CD4-positive, alpha-beta T cell treated with Interleukin-10 for 1 hour (primary cell): Measurements from ENCODE around the gene MTCH1.

Experiments used
- DNase-seq: peaks from one replicate; pipeline ENCODE4 v3.0.0-alpha.2; 2020

The MTCH1 gene, protein sequence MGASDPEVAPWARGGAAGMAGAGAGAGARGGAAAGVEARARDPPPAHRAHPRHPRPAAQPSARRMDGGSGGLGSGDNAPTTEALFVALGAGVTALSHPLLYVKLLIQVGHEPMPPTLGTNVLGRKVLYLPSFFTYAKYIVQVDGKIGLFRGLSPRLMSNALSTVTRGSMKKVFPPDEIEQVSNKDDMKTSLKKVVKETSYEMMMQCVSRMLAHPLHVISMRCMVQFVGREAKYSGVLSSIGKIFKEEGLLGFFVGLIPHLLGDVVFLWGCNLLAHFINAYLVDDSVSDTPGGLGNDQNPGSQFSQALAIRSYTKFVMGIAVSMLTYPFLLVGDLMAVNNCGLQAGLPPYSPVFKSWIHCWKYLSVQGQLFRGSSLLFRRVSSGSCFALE

DNA sequence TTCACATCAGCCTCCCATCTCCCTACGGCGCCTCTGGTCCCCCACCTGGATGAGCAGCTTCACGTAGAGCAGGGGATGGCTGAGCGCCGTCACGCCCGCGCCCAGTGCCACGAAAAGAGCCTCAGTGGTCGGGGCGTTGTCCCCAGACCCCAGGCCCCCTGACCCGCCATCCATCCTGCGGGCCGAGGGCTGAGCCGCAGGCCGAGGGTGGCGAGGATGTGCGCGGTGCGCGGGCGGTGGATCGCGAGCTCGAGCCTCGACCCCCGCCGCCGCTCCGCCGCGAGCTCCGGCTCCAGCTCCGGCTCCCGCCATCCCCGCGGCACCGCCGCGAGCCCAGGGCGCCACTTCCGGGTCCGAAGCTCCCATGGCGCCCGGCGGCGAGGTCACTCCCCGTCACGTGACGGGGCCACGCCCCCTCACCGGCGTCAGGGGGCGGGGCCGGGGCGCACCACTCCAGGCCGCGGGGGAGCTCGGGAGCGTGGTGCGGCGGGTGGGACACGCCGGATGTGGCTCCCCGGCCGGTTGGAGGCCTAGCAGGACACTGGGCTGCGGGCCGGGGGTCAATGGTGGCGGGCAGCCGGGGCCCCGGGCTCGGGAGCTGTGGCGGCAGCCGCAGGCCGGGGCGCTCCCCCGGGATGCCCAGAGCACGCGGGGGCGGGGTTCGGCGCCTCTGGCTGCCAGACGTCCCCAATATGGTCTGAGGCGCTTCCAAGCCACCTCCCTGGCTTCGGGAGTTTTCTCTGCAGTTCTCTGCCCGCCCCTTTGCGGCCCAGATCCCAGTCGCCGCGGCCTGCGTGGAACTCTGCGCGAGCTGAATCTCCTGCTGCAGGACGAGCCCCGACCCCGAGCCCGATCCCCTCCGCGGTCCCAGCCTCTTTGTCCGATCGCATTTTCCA is at the start of gene MTCH1:
Gene MTCH1 (minus strand): TSS at position 389 of the 896 bp plus-strand sequence. CDS start 23 bp downstream, at position 366.
- DNase-seq: peak; percentile 90

DNA sequence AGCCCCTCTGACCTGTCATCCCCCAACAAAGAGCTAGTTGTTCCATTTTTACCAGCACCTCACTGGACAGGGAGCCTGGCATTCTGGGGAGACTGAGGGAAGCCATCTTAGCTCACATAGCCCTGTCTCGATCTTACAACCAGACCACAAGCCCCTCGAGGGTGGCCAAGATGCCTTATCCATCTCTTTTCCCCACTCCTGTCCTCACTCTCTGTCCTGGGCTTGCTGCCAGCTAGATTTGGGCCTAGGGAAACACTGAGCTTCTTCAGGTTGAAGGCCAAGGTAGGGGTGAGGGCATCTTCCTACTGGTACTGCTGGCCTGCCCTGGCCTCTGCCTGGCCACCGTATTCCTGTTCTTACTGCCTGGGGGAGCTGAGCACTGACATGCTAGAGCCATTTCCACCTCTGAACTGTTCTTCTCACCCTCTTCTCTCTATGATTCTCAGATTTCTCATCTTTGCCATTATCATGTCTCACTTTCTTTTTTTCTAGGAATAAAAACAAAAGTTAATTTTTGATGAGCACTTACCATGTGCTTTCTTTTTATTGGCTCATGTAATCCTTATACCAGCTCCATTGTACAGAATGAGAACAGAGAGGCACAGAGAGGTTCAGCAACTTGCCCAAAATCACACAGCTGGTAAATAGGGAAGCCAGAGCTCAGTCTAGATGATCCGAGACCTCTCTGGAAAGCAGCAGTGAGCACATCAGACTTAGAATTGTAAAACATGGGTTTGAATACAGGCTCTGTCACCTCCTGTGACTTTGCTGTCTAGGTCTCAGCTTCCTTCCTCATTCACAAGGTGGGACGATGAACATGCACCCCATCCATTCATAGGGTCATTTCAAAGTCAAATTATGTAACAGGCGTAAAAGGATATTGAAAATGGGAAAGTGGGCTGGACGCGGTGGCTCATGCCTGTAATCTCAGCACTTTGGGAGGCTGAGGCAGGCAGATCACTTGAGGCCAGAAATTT is 48.1 kb upstream of the MTCH1 start:
- no peak for DNase-seq

DNA sequence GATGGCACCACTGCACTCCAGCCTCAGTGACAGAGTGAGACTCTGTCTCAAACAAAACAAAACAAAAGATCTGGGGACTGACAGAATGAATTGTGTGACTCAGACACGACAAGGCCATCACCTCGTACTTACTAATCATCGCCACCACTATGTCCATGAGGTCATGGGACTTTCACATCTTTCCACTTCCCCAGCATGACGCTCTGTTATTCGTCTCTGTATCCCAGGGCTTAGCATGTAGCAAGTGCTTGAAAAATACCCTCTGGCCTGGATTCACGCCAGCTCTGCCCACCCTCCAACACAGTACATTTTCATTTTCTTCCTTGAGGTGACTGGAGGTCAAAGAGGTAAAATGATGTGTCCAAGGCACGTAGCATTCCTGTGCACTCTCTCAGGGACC is 47.3 kb upstream of the MTCH1 start:
- DNase-seq: peak; percentile 11

DNA sequence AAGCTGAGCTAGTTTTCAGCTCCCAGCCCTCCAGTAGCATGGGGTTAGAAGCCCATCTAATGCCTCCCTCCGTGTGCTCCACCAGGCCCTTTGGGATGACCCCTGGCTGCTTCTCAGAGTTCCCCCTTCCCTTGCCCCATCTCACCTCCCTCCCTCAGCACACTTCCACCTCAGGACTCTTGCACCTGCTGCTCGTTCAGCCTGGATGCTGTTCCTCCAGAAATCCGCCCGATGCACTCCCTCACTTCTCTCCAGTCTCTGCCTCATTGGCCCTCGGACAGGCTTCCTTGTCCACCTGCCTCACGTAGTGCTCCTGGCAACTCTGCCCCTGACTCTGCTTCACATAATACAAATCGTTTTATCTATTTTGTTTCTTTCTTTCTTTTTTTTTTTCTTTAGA is 46.2 kb upstream of the MTCH1 start:
- no peak for DNase-seq

DNA sequence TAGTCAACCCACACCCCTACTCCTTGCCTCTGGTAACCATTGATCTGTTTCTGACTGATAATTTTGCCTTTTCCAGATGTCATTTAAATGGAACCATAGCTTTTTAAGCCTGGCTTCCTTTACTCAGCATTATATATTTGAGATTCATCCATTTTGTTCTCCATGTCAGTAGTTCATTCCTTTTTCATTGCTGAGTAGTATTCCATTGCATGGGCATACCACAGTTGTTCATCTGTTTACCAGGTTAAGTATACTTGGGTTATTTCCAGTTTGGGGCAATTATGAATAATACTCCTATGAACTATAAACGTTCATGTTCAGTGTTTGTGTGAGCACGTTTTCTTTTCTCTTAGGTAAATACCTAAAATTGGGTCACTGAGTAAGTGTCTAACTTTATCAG is 44.6 kb upstream of the MTCH1 start:
- DNase-seq: no peak

DNA sequence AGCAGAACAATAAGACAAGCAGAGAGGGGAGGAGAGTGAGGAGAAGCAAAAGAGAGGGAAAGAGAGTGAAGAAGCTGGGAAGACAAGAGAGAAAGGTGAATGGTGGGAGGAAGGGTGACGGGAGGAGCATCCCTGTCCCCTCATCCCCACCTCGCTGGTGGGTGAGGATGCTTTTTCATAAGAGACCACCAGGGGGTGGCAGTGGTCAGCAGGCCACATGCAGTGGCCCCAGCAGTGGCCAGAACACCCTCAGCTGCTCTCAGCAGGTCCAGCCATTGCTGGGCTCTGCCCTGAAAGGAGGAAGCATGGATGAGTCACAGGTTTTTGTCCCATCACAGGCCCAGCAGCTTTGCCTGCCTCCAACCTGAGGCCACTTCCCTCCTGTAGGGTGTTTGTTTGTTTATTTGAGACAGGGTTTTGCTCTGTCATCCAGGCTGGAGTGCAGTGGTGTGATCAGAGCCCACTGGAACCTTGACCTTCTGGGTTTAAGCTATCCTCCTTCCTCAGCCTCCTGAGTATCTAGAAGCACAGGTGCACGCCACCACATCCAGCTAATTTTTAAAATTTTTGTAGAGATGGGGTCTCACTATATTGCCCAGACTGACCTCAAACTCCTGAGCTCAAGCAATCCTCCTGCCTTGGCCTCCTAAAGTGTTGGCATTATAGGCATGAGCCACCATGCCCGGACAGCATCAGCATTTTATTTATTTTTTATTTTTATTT is 43.4 kb upstream of the MTCH1 start:
- peak; percentile 66 for DNase-seq

DNA sequence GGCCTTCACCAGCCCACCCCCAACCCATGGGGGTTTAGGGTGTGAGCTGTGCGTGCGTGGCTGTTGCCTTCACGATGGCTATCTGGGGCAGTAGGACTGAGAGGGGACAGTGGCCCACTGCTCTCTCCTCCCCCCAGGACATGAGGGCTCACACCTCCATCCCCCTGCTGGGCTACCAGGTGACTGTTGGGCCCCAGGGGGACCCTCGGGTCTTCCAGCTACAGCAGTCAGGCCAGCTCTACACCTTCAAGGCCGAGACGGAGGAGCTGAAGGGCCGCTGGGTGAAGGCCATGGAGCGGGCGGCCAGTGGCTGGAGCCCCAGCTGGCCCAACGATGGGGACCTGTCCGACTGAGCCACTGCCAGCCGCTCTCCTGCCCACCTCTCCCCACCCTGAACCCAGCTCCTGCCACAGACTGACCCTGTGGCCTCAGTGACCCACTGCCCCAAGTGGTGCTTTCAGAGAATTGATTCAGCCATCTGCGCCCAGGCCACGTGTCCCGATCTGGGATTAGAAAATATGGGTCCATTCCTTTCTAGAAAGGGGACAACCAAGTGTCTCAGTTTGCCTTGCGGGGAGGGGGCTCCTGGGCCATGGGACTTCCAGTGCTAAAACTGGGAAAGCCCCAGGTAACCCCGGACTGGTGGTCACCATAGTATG is 41.9 kb upstream of the MTCH1 start:
- DNase-seq: no peak

DNA sequence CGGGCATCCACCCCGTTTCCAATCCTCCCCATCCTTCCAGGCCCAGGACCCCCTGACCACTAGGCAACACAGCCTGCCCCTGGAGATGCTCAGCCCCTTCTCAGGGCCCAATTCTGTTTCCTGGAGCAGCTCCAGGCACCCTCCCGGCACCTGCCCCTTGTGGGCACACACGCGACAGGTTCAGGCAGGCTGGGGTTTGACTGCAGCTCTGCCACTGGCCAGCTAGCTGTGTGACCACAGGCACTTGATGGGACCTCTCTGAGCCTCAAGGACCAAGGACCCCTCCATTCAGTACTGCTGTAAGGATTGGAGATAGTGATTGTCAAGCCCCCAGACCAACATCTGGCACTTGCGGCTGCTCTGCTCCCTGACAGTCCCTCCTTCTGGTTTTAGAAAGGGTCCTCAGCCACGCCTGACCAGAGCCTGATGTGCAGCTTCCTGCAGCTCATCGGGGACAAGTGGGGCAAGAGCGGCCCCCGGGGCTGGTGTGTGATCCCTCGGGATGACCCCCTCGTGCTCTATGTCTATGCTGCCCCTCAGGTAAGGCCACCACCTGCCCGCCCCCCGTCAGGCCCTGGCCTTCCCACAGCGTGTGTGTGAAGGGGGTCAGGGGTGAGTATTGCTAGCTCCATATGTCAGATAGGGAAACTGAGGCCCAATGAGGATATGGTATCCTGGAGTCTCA is 41.2 kb upstream of the MTCH1 start:
- no peak for DNase-seq

DNA sequence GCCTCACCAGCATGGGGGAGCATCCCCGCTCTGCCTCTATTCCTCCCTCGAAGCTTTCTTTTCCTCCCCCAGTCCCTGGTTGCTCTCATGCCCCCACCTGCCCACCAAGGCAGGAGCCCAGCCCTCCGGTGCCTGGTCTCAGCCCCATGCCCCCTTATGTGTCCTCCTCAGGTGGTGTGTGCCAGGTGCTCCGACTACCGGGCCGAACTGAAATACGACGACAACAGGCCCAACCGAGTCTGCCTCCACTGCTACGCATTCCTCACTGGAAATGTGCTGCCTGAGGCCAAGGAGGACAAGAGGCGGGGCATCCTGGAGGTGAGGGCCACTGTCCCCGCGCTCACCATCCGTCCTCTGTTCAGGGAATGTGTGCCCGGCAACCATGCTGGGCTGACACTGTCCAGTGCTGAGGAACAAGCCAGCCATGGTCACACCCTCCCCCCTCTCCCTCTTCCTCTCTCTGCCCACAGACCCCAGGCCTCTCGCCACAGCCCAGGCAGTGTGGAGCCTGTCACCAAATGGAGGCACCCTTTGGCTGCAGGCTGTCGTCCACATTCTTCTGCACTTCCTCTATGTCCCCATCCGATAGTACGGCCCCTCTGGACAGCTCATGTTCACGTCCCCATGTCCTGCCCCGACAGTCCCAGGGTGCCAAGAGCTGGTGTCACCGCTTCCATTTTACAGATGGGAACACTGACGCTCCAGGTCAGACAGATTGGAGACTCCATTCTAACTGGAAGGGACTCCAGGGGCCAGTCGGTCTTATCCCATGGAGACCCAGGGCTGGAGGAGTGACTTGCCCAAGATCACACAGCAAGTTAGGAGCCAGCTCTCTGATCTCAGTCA is 39.8 kb upstream of the MTCH1 start:
- DNase-seq: no peak

DNA sequence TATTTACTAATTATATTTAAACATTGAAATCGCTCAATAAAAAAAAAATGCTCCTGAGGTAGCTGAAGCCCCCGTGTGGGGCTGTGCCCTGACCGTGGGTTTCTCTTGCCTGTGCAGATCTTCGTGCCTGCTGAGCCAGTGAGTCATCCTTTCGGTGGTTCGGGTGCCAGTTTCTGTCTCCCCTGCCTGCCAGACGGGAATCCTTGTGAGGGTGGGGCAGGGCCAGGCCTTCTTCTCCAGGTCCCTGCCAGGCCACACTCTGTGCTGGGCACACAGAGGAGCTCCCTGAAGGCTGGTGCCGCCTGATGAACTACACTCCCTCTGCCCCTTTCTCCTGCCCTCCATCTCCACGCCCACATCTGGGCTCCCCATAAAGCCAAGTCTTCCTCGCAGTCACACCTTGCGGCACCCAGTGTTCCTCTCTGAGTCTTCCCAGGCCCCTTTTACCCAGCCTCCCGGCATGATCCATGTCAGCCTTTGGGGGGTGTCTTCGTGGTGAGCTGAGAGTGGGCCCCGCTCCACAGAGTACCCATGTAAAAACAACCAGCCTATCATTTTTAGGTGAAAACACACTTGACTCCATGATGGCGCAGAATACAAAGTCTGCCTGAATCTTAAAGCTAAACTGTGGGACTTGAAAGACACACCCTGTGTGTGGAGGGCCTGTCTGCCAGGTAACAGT is 38.8 kb upstream of the MTCH1 start:
- no peak for DNase-seq

DNA sequence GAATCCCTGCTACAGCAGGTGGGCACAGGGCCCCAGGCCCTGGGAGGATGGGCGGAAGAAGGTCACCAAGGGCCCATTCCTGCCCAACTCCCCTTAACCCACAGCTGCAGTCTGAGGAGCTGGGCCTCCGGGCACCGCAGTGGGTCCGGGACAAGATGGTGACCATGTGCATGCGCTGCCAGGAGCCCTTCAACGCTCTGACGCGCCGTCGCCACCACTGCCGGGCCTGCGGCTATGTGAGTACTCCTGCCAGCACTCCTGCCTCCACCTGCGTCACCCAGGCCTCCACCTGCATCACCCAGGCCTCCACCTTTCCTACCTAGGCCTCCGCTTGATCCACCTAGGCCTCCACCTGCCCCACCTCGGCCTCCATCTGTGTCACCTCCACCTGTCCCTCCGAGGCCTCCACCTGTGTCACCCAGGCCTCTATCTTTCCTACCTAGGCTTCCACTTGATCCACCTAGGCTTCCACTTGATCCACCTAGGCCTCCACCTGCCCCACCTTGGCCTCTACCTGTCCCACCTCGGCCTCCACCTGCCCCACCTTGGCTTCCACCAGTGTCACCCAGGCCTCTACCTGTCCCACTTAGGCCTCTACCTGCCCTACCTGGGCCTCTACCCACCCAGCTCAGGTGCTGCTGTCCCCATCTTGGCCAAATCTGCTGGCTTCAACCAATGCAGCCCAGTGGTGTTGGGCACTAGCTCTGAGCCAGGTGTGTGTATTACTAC is 36.3 kb upstream of the MTCH1 start:
- DNase-seq: no peak

DNA sequence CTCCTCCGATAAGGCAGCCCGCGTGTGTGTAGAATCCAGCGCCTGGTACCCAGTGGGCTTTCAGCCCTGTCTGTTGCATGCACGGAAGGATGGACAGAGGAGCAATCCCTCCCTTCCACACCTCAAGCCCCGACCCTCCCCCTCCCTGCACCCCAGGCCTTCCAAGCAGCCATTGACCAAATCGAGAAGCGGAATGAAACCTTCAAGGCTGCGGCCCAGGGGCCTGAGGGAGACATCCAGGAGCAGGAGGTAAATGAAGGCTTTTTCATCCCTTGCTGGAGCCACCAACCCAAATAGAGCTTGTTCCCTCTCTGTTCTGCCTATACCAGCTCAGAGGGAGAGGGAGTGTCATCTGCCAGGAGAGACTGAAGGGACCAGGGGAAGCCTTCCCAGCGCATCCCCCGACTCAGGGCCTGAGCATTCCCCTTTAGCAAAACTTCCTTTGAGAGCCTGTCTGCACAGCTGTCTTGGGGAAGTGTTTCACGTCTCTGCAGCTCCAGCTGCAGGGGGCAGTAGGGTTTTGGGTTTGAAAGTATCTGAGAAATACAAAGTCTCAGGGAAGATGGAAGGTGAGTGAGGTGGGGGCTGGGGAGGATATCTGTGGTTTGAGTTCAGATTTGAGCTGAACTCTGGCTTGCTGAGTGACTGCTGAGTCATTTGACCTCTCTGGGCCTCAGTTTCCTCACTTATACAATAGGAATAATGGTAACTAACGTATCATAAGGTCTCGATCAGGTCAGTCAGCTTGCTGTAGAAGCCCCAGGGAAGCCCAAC is 35.5 kb upstream of the MTCH1 start:
- DNase-seq: peak; percentile 84

DNA sequence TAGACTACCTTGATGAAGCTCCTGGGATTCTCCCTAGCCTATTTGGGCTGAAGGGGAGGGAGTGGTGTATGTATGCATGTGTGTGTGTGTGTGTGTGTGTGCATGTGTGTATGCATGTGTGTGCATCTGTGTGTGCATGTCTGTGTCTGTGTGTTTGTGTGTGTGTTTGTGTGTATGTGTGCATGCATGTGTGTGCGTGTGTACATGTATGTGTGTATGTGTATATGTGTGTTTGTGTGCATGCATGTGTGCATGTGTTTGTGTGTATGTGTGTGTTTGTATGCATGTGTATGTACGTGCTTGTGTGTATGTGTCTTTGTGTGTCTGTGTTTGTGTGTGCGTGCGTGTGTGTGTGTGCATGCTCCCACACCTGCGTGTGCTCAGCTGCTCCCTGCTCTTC is 34.8 kb upstream of the MTCH1 start:
- DNase-seq: no peak

DNA sequence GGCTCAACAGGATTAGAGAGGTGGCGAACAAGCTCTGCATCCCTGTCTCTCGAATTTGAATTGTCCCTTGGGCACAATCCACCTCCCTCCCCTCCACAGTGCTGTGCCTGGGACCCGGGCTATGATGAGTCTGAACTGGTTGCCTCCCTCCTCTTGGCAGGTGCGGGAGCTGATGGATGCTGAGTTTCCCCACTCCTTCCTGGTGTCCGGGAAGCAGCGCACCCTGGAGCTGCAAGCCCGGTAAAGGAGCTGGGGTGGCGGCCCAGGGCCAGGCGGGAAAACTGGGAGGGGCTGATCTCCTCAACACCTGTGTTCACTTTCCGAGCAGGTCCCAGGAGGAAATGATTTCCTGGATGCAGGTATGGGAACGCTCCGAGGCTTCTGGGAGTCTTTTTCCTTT is 34.4 kb upstream of the MTCH1 start:
- no peak for DNase-seq

DNA sequence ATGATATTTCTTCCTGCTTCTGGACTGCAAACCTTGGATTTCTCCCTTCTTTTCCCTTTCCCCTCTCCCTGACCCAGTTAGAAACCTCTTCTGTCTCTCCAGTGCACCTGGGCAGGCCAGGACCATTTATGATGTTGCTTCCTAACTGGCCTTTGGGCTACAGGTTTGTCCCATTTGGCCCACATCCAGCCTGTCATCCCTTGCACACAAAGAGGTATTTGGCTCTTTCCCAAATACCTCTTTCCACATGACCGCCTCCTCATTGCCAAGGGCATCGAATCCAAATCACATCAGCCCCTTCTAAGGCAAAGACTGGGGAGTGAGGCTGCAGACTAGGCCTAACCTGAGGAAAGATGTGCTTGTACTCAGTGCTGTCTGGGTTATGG is 33.1 kb upstream of the MTCH1 start:
- no peak for DNase-seq

DNA sequence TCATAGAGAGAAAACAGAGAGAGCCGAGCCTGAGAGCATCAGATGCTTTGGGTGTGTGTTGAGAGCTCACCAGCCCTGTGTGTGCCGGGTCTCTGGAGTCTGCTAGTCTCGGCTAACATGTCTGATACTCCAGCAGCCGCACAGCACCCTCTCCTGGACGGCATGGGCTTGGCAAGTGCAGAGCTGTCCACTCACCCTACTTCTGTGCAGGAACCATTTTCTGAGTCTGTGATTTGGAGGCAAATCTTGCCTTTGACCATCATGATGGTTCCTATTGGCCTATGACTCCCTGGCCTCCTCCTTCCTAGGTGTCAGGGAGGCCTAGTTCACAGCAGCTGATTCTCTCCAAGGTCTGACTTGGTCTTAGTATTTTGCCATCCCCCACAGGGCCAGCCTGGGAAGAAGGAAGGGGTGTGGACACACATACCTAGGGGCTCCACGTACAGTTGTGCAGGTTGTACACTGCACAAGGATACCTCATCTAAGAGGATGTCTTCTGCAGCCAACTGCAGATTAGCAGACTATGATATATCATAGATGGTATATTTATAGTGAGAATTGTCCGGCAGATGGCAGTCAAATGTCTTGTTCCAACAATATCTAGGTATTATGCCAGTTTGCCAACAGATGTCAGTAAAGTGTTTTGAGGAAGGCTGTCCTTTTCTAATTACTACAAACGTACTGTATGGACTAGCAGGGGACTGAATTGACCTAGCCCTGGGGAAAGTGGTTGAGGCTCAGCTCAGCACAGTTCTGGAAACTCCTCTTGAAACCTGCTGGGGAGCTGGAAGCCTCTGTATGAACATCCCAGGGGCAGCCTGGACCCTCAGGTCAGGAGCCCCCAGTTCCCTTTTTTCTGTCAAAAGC is 32.4 kb upstream of the MTCH1 start:
- DNase-seq: peak; percentile 91
